ENCODE data around the gene FOXJ3.

FOXJ3 gene

GRCh38 chr1:42311897-42312296 is 23.1 kb downstream of the FOXJ3 start:
- DNase-seq (ENCODE audit: low read depth in 1 of 2, low spot score in 1 of 2): no peak

- DNase-seq (ENCODE audit: low read depth in 1 of 2, low spot score in 1 of 2): no peak
These were observed 23.9 kb downstream of the FOXJ3 start for GRCh38 chr1:42311138-42311537.

DNA sequence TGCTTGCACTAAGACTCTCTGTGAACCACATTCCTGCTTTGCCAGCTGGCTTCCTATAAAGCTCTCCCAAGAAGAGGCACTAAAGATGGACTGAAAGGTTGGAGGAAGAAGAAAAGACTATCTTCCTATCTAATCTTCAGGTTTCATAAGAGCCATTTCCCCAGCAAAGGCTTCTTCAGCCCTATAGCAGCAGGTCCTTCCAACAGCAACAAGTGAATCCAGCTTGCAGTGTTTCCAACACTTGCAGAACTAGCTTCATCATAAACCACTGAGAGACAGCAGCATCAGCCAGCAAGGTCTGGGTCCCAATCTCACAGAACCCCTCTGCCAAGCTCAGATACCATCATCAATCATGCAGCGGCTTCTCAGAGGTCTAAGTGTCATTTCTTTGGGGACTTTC is 28.1 kb downstream of the FOXJ3 start:
- no peak for DNase-seq (ENCODE audit: low read depth in 1 of 2, low spot score in 1 of 2)

DNA sequence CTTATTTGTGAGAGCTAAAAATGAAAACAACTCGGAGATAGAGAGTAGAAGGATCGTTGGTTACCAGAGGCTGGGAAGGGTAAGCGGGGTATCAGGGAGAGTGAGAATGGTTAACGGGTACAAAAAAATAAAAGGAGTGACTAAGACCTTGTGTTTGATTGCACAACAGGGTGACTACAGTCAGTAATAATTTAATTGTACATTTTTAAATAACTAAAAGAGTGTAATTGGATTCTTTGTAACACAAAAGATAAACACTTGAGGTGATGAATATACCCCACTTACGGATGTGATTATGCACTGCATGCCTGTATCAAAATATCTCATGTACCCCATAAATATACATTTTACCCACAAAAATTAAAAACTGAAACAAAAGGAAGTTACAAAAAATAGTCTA is 29.4 kb downstream of the FOXJ3 start:
- no peak for DNase-seq (ENCODE audit: low read depth in 1 of 2, low spot score in 1 of 2)

- DNase-seq (ENCODE audit: low read depth in 1 of 2, low spot score in 1 of 2): no peak
These were observed 33.0 kb downstream of the FOXJ3 start for GRCh38 chr1:42302034-42302433.

GRCh38 chr1:42298520-42298919 is 36.5 kb downstream of the FOXJ3 start:
- no peak for DNase-seq (ENCODE audit: low read depth in 1 of 2, low spot score in 1 of 2)

- no peak for DNase-seq (ENCODE audit: low read depth in 1 of 2, low spot score in 1 of 2)
These were observed 39.2 kb downstream of the FOXJ3 start for GRCh38 chr1:42295816-42296215.

DNA sequence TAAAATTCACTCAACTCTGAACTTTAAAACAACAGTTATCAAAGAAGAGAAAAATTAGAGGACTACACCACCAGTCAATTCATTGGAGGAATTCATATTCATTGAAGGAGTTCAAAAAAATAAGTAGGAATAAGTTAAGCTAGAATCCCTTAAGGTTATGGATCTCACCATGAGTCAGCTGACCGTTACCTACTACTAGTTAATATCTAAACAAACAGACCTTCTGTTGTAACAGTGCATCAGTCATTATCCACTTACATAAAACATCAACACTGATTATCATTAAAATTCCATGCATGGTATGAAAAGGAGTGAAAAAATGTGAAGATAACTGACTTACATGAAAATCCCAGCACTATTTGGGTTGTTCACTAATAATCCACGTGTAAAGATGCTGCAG is 44.9 kb downstream of the FOXJ3 start:
- no peak for DNase-seq (ENCODE audit: low read depth in 1 of 2, low spot score in 1 of 2)

DNA sequence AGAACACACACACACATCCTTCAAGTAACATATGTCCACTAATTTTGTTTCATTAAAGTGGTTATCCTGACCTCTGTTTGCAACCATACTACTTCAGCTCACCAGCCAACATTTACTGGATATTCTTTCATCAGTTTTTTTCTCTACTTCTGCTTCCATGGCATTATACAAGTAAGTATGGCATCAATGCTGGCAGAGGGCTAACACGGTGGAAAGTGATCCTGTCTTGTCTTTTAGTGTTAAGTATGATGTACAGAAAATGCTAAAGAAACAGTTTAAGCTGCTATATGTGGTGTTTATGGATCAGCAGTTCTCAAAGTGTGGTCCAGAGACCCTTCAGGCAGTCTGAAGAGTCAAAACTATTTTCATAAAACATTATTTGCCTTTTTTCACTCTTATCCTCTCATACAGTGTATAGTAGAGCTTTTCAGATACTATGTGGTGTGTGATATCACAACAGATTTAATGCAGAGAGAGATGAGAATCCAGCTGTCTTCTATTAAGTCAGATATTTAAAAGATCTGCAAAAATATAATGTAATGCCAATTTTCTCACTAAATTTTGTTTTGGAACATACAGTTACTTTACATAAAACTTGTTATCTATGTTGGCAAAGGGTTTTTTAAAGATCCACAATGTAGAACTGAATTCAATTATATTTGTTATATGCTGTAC is 46.6 kb downstream of the FOXJ3 start:
- no peak for DNase-seq (ENCODE audit: low read depth in 1 of 2, low spot score in 1 of 2)

- DNase-seq (ENCODE audit: low read depth in 1 of 2, low spot score in 1 of 2): no peak
These were observed 52.0 kb downstream of the FOXJ3 start for GRCh38 chr1:42282867-42283583.

GRCh38 chr1:42282024-42282579 is 52.9 kb downstream of the FOXJ3 start:
- no peak for DNase-seq (ENCODE audit: low read depth in 1 of 2, low spot score in 1 of 2)

DNA sequence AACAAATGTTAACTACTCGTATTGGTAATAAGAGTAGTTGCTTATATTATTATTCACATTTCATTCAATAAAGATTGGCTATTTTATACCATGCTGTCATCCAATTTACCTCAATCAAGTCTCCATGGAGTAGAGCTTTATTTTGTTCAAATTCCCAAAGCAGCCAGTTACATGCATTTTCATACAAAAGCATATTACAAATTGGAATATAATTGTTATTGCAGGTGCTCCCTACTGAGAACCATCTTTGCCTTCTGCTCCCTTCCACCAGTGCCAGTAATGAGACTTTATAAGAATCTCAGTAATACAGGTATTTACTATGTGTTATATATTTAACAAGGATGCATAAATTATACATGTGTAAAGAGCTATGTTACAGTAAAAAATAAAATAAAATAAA is 54.2 kb downstream of the FOXJ3 start:
- DNase-seq (ENCODE audit: low read depth in 1 of 2, low spot score in 1 of 2): no peak

DNA sequence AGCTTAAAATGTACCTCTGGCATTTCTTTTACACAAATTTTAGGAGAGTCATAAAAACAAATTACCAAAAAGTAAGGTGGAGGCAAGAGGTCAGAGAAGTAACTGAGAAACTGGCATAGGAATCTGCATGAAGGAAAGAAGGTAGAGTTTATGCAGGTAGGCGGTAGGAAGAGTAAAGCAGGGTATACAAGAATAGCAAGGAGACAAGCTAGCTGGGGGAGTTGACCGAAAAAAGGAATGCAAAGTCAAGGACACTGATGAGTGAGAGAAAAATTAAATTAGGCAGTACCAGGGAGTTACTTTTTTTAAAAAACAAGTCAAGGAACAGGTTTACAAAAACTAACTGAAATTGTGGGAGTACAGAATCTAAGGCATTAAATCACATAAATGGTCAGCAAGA is 56.0 kb downstream of the FOXJ3 start:
- no peak for DNase-seq (ENCODE audit: low read depth in 1 of 2, low spot score in 1 of 2)

- no peak for DNase-seq (ENCODE audit: low read depth in 1 of 2, low spot score in 1 of 2)
These were observed 62.1 kb downstream of the FOXJ3 start for GRCh38 chr1:42272920-42273319.

- DNase-seq (ENCODE audit: low read depth in 1 of 2, low spot score in 1 of 2): no peak
These were observed 67.1 kb downstream of the FOXJ3 start for GRCh38 chr1:42267904-42268303.

GRCh38 chr1:42266253-42267135 is 68.5 kb downstream of the FOXJ3 start:
- DNase-seq (ENCODE audit: low read depth in 1 of 2, low spot score in 1 of 2): no peak

- no peak for DNase-seq (ENCODE audit: low read depth in 1 of 2, low spot score in 1 of 2)
These were observed 70.4 kb downstream of the FOXJ3 start for GRCh38 chr1:42264511-42265190.

DNA sequence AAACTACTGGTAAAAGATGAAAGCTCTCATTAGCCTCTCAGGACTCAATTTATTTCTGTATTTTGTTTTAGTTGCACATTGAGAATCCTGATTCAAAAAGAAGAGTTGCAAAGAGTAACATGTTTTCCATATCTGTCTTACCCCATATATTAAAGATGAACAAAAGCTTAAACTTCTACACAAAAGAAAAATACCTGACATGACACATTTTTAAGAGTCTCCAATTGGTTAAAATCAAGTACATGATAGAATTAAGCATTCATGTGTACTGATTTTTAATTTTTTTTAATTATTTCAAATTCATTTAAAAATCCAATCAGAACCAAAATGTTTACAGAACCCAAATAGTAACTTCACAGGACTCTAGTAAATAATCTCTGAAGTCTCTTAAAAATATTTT is 72.0 kb downstream of the FOXJ3 start:
- no peak for DNase-seq (ENCODE audit: low read depth in 1 of 2, low spot score in 1 of 2)

GRCh38 chr1:42260376-42261070 is 74.5 kb downstream of the FOXJ3 start:
- DNase-seq (ENCODE audit: low read depth in 1 of 2, low spot score in 1 of 2): no peak

DNA sequence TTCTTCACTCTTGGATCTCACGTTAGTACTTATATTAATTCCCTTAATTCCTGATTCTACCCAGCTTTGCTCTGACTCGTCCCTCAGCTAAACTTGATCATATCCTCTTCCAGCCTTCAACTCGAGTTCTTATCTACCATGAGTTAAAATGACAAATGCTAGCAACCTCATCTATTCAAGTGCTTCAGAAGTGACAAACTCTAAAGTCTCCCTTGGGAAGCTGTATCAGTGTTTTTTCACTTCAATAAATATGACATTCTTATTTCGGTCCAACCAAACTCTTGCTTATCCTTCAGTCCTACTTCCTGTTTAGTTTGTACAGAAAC is 75.3 kb downstream of the FOXJ3 start:
- no peak for DNase-seq (ENCODE audit: low read depth in 1 of 2, low spot score in 1 of 2)

Data from activated CD4-positive, alpha-beta T cell treated with anti-CD3 and anti-CD28 coated beads, Interleukin-2, amount 50 U/mL, for 24 hours (primary cell).